Measurements from ENCODE around the gene RPRD1A. TPM values are rescaled to one million over a fixed set of nuclear protein-coding genes. Genes with fewer than 3 reads are reported as not detected.

The RPRD1A gene
- total and polyA plus RNA-seq, 2 experiments from 2014 or later = 23.3 to 68.0 TPM

GRCh38 chr18:36058674-36059073 lies 8.7 kb downstream of the RPRD1A start:
- Histone ChIP-seq H3K36me3 (replicated peaks; ENCODE audit: insufficient read depth, low read depth) (no peaks in the 10 kb centered on the region), H3K9me2 (replicated peaks; ENCODE audit: insufficient read depth) (no peaks in the 10 kb centered on the region), H3K79me2 (peaks cover 97% of the 10 kb centered on the region), H2AFZ (no peak overlapping the region), H3K4me3 (no peak overlapping the region), H4K20me1 (ENCODE audit: insufficient read depth, poor library complexity, severe bottlenecking) (peaks cover 46% of the 10 kb centered on the region), H3K9me3 (ENCODE audit: low read depth) (no peaks in the 10 kb centered on the region), H3K27me3 (no peaks in the 10 kb centered on the region), H3K4me1 (ENCODE audit: insufficient read depth) (no peaks in the 10 kb centered on the region), H3K4me2 (no peak overlapping the region), H3K27ac (no peak overlapping the region)
- no peak for DNase-seq (ENCODE audit: low spot score)
- 93% methylated on average over 3 of the region's 3 CpGs for WGBS (ENCODE audit: low lambda C conversion rate, missing lambda C conversion rate)
- TF ChIP-seq CTCF (IDR thresholded peaks at IDR 0.05; ENCODE audit: poor library complexity) (no peak), EZH2 (IDR thresholded peaks at IDR 0.05; ENCODE audit: borderline replicate concordance) (no peak), EZH2phosphoT487 (IDR thresholded peaks at IDR 0.05; ENCODE audit: low read depth, severe bottlenecking, unreplicated experiment) (no peak)

GRCh38 chr18:36051760-36052159 lies 15.6 kb downstream of the RPRD1A start:
- Histone ChIP-seq H3K79me2 (peaks cover 100% of the 10 kb centered on the region), H3K27me3 (no peaks in the 10 kb centered on the region), H2AFZ (no peak overlapping the region), H3K36me3 (replicated peaks; ENCODE audit: insufficient read depth, low read depth) (no peaks in the 10 kb centered on the region), H4K20me1 (ENCODE audit: insufficient read depth, poor library complexity, severe bottlenecking) (peaks cover 10% of the 10 kb centered on the region), H3K4me3 (no peak overlapping the region), H3K9me2 (replicated peaks; ENCODE audit: insufficient read depth) (no peaks in the 10 kb centered on the region), H3K9me3 (ENCODE audit: low read depth) (no peaks in the 10 kb centered on the region), H3K27ac (no peak overlapping the region), H3K4me2 (no peak overlapping the region), H3K4me1 (ENCODE audit: insufficient read depth) (no peaks in the 10 kb centered on the region)
- WGBS (ENCODE audit: low lambda C conversion rate, missing lambda C conversion rate) = 99% methylated on average over 3 of the region's 3 CpGs
- TF ChIP-seq CTCF (IDR thresholded peaks at IDR 0.05; ENCODE audit: poor library complexity) = no peak
- TF ChIP-seq EZH2phosphoT487 (IDR thresholded peaks at IDR 0.05; ENCODE audit: low read depth, severe bottlenecking, unreplicated experiment) = no peak
- TF ChIP-seq EZH2 (IDR thresholded peaks at IDR 0.05; ENCODE audit: borderline replicate concordance) = no peak
- DNase-seq (ENCODE audit: low spot score) = no peak

- Histone ChIP-seq H3K36me3 (replicated peaks; ENCODE audit: insufficient read depth, low read depth) (no peaks in the 10 kb centered on the region), H3K4me2 (no peak overlapping the region), H3K4me1 (ENCODE audit: insufficient read depth) (no peaks in the 10 kb centered on the region), H3K27ac (no peak overlapping the region), H3K9me3 (ENCODE audit: low read depth) (no peaks in the 10 kb centered on the region), H4K20me1 (ENCODE audit: insufficient read depth, poor library complexity, severe bottlenecking) (peaks cover 5% of the 10 kb centered on the region), H3K4me3 (no peak overlapping the region), H3K9me2 (replicated peaks; ENCODE audit: insufficient read depth) (no peaks in the 10 kb centered on the region), H3K79me2 (peaks cover 100% of the 10 kb centered on the region), H3K27me3 (no peaks in the 10 kb centered on the region), H2AFZ (no peak overlapping the region)
- TF ChIP-seq EZH2phosphoT487 (IDR thresholded peaks at IDR 0.05; ENCODE audit: low read depth, severe bottlenecking, unreplicated experiment) = no peak
- TF ChIP-seq EZH2 (IDR thresholded peaks at IDR 0.05; ENCODE audit: borderline replicate concordance) = no peak
- TF ChIP-seq CTCF (IDR thresholded peaks at IDR 0.05; ENCODE audit: poor library complexity) = no peak
- no peak for DNase-seq (ENCODE audit: low spot score)
Observed at GRCh38 chr18:36050479-36050878, 16.9 kb downstream of the RPRD1A start.

DNA sequence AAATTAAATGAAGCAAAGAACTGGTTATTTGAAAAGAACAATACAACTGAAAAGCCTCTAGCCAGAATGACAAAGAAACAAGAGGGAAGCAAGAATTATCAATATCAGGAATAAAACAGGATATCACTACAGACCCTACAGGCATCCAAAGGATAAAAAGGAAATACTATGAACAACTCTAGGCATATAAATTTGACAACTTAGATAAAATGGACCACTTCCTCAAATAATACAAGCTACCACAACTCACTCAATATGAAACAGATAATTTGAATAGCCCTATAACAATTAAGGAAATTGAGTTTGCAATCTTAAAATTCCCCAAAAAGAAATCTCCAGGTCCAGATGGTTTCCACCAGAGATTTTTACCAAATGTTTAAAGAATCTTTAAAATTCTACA lies 19.8 kb downstream of the RPRD1A start:
- H3K27ac ChIP-seq = no peak overlapping the region
- H4K20me1 ChIP-seq (ENCODE audit: insufficient read depth, poor library complexity, severe bottlenecking) = peaks cover 14% of the 10 kb centered on the region
- H3K4me2 ChIP-seq = no peak overlapping the region
- no peak overlapping the region for H2AFZ ChIP-seq
- no peak for TF ChIP-seq CTCF (IDR thresholded peaks at IDR 0.05; ENCODE audit: poor library complexity)
- TF ChIP-seq EZH2phosphoT487 (IDR thresholded peaks at IDR 0.05; ENCODE audit: low read depth, severe bottlenecking, unreplicated experiment) = no peak
- no peak for TF ChIP-seq EZH2 (IDR thresholded peaks at IDR 0.05; ENCODE audit: borderline replicate concordance)
- H3K4me1 ChIP-seq (ENCODE audit: insufficient read depth) = no peaks in the 10 kb centered on the region
- DNase-seq (ENCODE audit: low spot score) = no peak
- no peaks in the 10 kb centered on the region for H3K36me3 ChIP-seq (replicated peaks; ENCODE audit: insufficient read depth, low read depth)
- no peaks in the 10 kb centered on the region for H3K27me3 ChIP-seq
- H3K9me3 ChIP-seq (ENCODE audit: low read depth) = no peaks in the 10 kb centered on the region
- H3K9me2 ChIP-seq (replicated peaks; ENCODE audit: insufficient read depth) = no peaks in the 10 kb centered on the region
- no peak overlapping the region for H3K4me3 ChIP-seq
- H3K79me2 ChIP-seq = peaks cover 100% of the 10 kb centered on the region

Data from hepatocyte (in vitro differentiated cells).